GM12864 (cell line): Measurements from ENCODE around the gene THRB.

ENCODE experiments used
- DNase-seq: peaks from one replicate; pipeline ENCODE4 v3.0.0-alpha.2; 2011; ENCODE audit warnings: low read depth
- H3K4me3 ChIP-seq: 2 replicates; pipeline ENCODE4 v1.5.1; 2011; ENCODE audit warnings: mild to moderate bottlenecking, low read depth, low read length, control low read depth
- CTCF ChIP-seq: IDR thresholded peaks from 2 replicates; pipeline ENCODE4 v1.5.1; 2011; ENCODE audit warnings: low read depth, mild to moderate bottlenecking, moderate library complexity, low read length, control low read depth, inconsistent platforms; ENCODE audit errors: missing control alignments

THRB gene

GRCh38 chr3:24165603-24165982 is 329.1 kb downstream of the THRB start:
- no peak for TF ChIP-seq CTCF
- DNase-seq, result no peak

GRCh38 chr3:24164967-24165602 is 329.6 kb downstream of the THRB start:
- TF ChIP-seq CTCF, result no peak
- no peak for DNase-seq
- H3K4me3 ChIP-seq, result no peak overlapping the region

More at GRCh38 chr3:24165603-24165982, 329.1 kb downstream of the THRB start:
- H3K4me3 ChIP-seq, result no peak overlapping the region

GRCh38 chr3:24162929-24163328 is 331.7 kb downstream of the THRB start:
- TF ChIP-seq CTCF, result no peak
- no peak for DNase-seq
- H3K4me3 ChIP-seq, result no peak overlapping the region

GRCh38 chr3:24161841-24162240 is 332.8 kb downstream of the THRB start:
- no peak overlapping the region for H3K4me3 ChIP-seq
- DNase-seq, result no peak

GRCh38 chr3:24160424-24161095 is 334.1 kb downstream of the THRB start:
- no peak for TF ChIP-seq CTCF
- H3K4me3 ChIP-seq, result no peak overlapping the region
- no peak for DNase-seq

More at GRCh38 chr3:24161841-24162240, 332.8 kb downstream of the THRB start:
- no peak for TF ChIP-seq CTCF

- no peak for TF ChIP-seq CTCF
- DNase-seq, result no peak
- no peak overlapping the region for H3K4me3 ChIP-seq
These were observed 335.7 kb downstream of the THRB start for GRCh38 chr3:24158761-24159454.
